ENCODE results near the gene PSMB7.

- no peak for TF ChIP-seq CTCF (conservative IDR thresholded peaks at IDR 0.05; ENCODE audit: low read length)
- TF ChIP-seq EZH2phosphoT487 (IDR thresholded peaks at IDR 0.05; ENCODE audit: borderline replicate concordance, low read depth, low read length) = no peak
These were observed 93.3 kb downstream of the PSMB7 start for GRCh38 chr9:124321935-124322334.
